GM12875 (cell line): ENCODE measurements around the gene CYP26A1.

Experiments
- H3K4me3 ChIP-seq: one replicate; pipeline ENCODE4 v1.5.1; 2011; ENCODE audit warnings: low read depth, low read length, control low read depth
- TF ChIP-seq, protein P1 (sequence below): IDR thresholded peaks from 2 replicates; pipeline ENCODE4 v1.5.1; 2011; ENCODE audit warnings: low read depth, mild to moderate bottlenecking, control low read depth, inconsistent platforms, low read length, moderate library complexity, borderline replicate concordance; ENCODE audit not compliant: insufficient read depth

CYP26A1 gene

DNA sequence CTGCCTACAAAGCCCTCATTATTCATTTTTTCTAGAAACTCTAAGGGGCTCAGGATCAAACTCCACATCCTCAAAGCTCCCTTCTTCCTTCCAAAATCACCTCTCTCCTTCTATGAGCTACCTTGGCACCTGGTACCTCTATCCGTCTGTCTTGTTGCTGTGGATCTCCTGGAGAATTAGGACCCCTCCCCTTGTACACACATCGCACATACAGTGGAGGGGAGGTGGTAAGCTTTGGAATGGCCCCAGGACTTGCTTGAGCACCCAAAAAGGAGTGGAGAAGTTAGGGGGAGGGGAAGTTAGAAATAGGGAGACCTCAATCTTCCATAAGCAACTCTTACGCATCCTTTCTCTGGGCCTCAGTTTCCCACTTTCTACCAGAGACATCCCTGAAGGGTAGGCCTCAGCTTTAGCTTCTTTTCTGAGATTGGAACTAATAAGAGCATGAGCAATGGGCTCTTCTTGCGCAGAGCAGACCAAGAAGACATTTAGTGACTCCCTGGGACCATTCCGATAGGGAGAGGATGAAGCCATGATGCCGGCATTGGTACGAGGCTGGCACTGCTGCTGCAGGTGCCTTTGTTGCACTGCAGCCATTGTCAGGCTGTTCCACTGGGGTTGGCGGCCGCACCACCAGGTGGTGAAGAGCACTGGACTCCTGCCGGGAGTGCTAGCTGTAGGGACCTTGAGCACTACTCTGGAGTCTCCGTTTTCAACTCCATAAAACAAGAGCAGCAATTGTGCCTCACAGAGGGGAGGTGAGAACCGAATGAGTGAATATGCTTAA lies 8.6 kb upstream of the CYP26A1 start:
- H3K4me3 ChIP-seq = no peak overlapping the region
- TF ChIP-seq, protein P1, sequence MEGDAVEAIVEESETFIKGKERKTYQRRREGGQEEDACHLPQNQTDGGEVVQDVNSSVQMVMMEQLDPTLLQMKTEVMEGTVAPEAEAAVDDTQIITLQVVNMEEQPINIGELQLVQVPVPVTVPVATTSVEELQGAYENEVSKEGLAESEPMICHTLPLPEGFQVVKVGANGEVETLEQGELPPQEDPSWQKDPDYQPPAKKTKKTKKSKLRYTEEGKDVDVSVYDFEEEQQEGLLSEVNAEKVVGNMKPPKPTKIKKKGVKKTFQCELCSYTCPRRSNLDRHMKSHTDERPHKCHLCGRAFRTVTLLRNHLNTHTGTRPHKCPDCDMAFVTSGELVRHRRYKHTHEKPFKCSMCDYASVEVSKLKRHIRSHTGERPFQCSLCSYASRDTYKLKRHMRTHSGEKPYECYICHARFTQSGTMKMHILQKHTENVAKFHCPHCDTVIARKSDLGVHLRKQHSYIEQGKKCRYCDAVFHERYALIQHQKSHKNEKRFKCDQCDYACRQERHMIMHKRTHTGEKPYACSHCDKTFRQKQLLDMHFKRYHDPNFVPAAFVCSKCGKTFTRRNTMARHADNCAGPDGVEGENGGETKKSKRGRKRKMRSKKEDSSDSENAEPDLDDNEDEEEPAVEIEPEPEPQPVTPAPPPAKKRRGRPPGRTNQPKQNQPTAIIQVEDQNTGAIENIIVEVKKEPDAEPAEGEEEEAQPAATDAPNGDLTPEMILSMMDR = no peak

DNA sequence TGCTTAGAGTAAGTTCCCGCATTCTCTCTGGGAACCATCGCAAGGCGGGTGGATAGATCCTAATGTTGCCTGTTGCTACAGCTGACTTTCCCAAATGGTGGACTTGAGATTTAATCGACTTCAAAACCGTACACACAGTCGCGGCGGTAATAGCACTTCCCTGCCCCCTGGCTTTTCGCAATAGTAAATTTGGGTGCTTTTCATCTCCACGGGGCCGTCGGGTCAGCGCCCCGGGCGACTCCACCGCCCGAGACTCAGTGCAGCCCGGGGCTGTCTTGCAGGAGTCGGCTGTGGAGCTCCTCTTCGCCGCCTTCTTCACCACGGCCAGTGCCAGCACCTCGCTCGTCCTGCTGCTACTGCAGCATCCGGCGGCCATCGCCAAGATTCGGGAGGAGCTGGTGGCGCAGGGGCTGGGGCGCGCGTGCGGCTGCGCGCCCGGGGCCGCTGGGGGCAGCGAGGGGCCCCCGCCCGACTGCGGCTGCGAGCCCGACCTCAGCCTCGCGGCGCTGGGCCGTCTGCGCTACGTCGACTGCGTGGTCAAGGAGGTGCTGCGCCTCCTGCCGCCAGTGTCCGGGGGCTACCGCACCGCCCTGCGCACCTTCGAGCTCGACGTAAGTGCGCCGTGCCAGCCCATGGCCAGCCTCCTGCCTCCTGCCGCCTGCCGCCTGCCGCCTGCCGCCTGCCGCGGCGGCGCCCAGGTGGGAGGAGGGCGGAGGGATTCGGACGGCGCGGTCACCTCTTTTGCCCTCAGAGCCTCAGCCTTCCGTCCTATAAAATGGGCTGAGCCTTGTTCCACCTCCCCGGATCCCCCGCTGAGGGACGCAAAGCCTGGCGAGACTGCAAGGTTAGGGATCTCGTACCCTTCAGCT lies 7.8 kb upstream of the CYP26A1 start:
- no peak overlapping the region for H3K4me3 ChIP-seq
- TF ChIP-seq, protein P1 = no peak

DNA sequence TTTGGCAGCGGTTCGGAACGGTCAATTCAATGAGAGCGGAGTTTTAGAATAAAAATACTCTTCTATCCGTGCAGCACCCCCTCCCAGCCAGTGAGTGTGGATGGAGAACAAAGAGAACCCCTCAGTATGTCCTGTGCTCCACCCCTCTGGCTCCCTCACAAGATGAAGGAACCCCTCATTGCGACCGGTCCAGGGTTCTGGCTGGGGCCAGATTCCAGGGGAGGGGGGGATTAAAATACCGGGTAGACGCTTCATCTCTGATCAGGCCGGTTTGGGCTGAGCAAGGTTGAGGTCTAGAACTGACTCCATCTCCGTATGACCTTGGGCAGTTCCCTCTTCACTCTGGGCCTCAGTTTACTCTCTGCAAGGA lies 7.2 kb upstream of the CYP26A1 start:
- TF ChIP-seq, protein P1 = no peak
- H3K4me3 ChIP-seq = no peak overlapping the region

DNA sequence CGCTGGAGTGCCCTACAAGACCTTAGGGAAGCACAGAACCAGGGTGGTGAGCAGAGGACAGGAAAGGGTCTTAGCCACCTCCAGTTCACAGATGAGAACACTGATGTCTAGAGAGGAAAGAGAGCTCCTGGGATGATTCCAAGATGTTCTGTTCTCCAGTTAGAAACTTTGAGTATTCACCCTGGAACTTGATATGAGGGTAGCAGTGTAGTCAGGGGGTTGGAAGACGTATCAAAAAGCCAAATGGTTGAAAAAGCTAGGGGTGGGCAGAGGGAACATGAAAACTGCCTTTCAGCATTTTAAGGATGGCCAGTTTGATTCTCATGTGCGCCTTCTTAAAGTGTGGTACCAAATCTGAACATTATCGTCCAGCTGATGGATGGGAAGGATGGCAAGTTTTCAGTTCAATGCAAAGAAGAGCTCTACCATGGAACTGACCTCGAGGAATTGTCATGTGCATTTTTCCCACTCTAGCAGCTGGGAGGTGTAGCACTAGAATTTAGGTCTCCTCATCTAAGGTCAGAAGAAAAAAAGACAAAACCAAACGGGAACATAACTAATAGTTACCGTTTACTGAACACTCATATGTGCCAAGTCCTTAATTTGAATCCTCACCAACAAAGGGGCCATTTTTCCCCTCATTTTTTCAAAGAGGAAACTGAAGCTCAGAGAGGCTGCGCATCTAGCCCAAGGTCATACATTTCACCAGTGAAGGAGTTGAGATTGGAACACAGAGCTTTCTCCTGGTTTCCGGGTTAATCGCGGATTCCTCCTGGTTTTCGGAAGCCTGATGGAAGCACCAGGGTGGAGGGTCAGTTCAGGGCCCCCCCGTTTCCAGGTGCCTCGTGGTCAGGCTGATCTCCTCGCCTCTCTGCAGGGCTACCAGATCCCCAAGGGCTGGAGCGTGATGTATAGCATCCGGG lies 6.0 kb upstream of the CYP26A1 start:
- H3K4me3 ChIP-seq = no peak overlapping the region
- TF ChIP-seq, protein P1 = no peak

DNA sequence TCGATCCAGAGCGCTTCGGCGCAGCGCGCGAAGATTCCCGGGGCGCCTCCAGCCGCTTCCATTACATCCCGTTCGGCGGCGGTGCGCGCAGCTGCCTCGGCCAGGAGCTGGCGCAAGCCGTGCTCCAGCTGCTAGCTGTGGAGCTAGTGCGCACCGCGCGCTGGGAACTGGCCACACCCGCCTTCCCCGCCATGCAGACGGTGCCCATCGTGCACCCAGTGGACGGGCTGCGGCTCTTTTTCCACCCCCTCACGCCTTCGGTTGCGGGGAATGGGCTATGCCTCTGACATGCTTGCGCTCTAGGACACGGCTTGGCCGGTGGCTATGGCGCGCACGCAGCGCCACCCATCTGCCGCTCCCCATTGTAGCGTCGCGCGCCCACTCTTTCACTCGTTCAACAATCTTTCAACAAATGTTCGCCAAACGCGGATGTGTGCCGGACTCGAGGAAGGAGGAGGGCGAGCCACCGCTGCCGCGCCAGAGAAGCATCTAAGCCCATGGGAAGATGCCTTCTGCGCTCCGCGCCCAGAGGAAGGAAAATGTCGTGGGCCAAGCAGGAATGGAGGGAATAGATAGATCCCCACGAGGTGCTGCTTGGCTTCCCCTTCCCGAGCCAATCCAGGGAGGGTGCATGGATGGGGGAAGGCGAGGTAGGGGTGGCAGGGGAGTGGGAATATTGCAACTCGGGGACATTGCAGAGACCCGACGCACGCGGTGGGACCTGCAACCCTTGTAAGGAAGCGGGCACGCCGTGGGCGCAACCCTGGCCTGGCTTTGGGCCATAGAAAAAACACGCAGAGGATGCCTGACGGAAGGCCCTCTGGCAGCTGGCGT lies 5.1 kb upstream of the CYP26A1 start:
- TF ChIP-seq, protein P1 = no peak
- no peak overlapping the region for H3K4me3 ChIP-seq

DNA sequence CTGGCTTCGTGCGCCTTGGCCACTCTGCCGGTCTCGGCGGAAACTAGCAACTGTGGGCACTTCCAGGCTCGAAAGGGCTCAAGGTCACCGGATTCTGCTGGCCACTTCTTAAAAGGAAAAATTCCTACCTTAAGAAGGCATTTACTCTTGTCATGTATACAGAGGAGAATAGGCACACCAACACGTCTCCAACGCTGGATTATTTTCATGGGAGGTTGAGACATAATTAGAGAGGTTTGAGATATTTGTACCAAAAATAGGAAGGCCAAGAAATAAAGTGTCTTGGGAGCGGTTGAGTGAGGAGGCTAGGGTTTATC lies 4.5 kb upstream of the CYP26A1 start:
- TF ChIP-seq, protein P1 = no peak
- no peak overlapping the region for H3K4me3 ChIP-seq
